Fibroblast of pulmonary artery (primary cell): Measurements from ENCODE around the gene GARIN3.

Experiments
- DNase-seq: peaks from one replicate; pipeline ENCODE4 v3.0.0-alpha.2; 2010; ENCODE audit warnings: low read depth
- H3K4me3 ChIP-seq: replicated peaks from 2 replicates; pipeline ENCODE4 v1.5.1; 2011; ENCODE audit warnings: low read depth, mild to moderate bottlenecking, control low read depth, low read length, moderate library complexity
- TF ChIP-seq, protein P1 (sequence below): IDR thresholded peaks from 2 replicates; pipeline ENCODE4 v1.5.1; 2011; ENCODE audit warnings: mild to moderate bottlenecking, control low read depth, low read length, inconsistent platforms; ENCODE audit errors: missing control alignments

GARIN3 gene

GRCh38 chr5:157182143-157182757, 16.2 kb upstream of the GARIN3 start:
- TF ChIP-seq, protein P1, sequence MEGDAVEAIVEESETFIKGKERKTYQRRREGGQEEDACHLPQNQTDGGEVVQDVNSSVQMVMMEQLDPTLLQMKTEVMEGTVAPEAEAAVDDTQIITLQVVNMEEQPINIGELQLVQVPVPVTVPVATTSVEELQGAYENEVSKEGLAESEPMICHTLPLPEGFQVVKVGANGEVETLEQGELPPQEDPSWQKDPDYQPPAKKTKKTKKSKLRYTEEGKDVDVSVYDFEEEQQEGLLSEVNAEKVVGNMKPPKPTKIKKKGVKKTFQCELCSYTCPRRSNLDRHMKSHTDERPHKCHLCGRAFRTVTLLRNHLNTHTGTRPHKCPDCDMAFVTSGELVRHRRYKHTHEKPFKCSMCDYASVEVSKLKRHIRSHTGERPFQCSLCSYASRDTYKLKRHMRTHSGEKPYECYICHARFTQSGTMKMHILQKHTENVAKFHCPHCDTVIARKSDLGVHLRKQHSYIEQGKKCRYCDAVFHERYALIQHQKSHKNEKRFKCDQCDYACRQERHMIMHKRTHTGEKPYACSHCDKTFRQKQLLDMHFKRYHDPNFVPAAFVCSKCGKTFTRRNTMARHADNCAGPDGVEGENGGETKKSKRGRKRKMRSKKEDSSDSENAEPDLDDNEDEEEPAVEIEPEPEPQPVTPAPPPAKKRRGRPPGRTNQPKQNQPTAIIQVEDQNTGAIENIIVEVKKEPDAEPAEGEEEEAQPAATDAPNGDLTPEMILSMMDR: no peak
- H3K4me3 ChIP-seq: no peak overlapping the region
- DNase-seq: no peak

- no peak for DNase-seq
- TF ChIP-seq, protein P1: no peak
- H3K4me3 ChIP-seq: no peak within 1 kb of the TSS
Measured at GRCh38 chr5:157180374-157181264, 14.6 kb upstream of the GARIN3 start, which contains the start of gene ITK. ITK (plus strand) TSS chr5:157180840; CDS start chr5:157180978, 138 bp downstream.

DNA sequence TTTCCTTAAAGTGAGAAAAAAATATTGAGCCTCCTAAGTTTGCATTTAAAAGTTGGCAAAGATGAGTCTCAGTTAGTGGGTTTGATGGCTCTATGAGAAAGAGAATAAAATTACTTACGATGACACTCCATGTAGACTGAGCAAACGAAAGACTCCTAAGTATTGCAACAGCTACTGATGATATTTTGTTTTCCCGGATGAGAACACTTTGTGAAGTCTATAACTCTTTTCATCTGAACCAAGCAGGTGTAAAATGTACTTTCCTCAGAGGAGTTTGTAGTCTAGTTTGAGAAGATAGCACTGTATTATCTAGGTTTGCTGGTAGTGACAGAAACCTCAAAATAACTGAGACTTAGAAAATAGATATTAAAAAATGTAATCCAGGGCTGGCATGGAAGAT, 12.9 kb upstream of the GARIN3 start:
- TF ChIP-seq, protein P1: no peak
- no peak for DNase-seq
- H3K4me3 ChIP-seq: no peak overlapping the region

DNA sequence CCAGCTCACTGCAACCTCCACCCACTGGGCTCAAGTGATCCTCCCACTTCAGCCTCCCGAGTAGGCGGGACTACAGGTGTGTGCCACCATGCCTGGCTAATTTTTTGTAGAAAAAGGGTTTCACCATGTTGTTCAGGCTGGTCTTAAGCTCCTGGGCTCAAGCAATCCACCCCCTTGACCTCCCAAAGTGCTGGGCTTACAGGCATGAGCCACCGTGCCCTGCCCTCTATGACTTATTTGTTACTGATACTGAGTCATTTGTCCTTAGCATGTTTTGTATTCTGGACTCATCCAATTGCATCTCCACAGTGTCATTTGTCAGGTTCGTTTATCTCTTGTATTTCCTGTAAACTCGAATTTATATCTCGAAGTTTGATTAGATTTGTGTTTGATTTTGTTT, 11.9 kb upstream of the GARIN3 start:
- no peak for DNase-seq
- TF ChIP-seq, protein P1: no peak
- no peak overlapping the region for H3K4me3 ChIP-seq

- DNase-seq: no peak
- H3K4me3 ChIP-seq: no peak overlapping the region
- TF ChIP-seq, protein P1: no peak
Measured at GRCh38 chr5:157175071-157175612, 9.1 kb upstream of the GARIN3 start.

DNA sequence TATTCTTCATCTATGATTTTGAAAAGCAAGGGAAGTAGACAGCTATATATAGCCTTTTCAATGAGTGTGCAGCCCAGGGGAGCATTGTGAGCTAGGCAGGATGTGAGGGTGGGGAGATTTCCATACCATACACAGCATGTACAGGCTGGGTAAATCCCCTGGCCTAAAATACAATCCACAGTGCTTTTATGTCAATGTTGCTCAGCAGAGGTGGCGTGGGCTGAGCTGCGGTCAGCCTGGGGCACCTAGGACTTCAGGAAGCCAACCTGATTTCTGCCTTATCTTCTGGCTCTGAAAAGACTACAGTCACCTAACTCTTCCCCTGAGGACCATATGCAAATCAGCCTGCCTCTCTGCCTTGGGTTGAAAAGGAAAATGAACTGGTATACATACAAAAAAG, 6.3 kb upstream of the GARIN3 start:
- no peak overlapping the region for H3K4me3 ChIP-seq
- no peak for DNase-seq
- TF ChIP-seq, protein P1: no peak
